PC-9 (cell line): ENCODE measurements around the gene GULP1. TPM values are rescaled to one million over a fixed set of nuclear protein-coding genes. Genes with fewer than 3 reads are reported as not detected.

Experiments used
- BruUV-seq: library from RNA; stranded (reverse); fragments of 400-500 nt; replicated peaks from 2 replicates; lab custom pipeline; 2021; lab: Mats Ljungman, UMichigan
- CTCF ChIA-PET: fragments of 300-600 bp; sonication (Branson Sonifier 250); formaldehyde crosslinking; loops from one replicate; lab custom pipeline; 2022; ENCODE audit warnings: antibody characterized with exemption; lab: Charles Lee
- POLR2A ChIA-PET: fragments of 300-600 bp; sonication (Branson Sonifier 250); formaldehyde crosslinking; loops from one replicate; lab custom pipeline; 2022; ENCODE audit warnings: antibody characterized with exemption; ENCODE audit not compliant: unreplicated experiment; lab: Charles Lee
- DNase-seq, 2 experiments: peaks; one replicate each; pipeline versions ENCODE4 v3.0.0 to v3.0.0-alpha.2; 2015 to 2022; ENCODE audit warnings: mixed read lengths in 1 of 2
- H2AFZ ChIP-seq: fragments of 200-600 bp; sonication (generic); 2 replicates; pipeline ENCODE4 v1.8.1; 2017; ENCODE audit warnings: antibody characterized with exemption
- H3F3A ChIP-seq: fragments of 200-600 bp; sonication (generic); 2 replicates; pipeline ENCODE4 v1.8.1; 2017; ENCODE audit warnings: antibody characterized with exemption, mild to moderate bottlenecking, low read depth; ENCODE audit not compliant: insufficient read depth
- H3K27ac ChIP-seq: fragments of 200-600 bp; sonication (generic); 2 replicates; pipeline ENCODE4 v1.6.1; 2016; ENCODE audit warnings: mixed run types
- H3K27me3 ChIP-seq: fragments of 200-600 bp; sonication (generic); 2 replicates; pipeline ENCODE4 v1.6.1; 2016; ENCODE audit warnings: low read depth, mixed run types; ENCODE audit not compliant: insufficient read depth
- H3K36me3 ChIP-seq: fragments of 200-600 bp; sonication (generic); 2 replicates; pipeline ENCODE4 v1.6.1; 2016; ENCODE audit warnings: low read depth, mixed run types
- H3K4me1 ChIP-seq: fragments of 200-600 bp; sonication (generic); replicated peaks from 2 replicates; pipeline ENCODE4 v1.6.1; 2016; ENCODE audit warnings: mixed run types; ENCODE audit not compliant: insufficient read depth
- H3K4me2 ChIP-seq: fragments of 200-600 bp; sonication (generic); 2 replicates; pipeline ENCODE4 v1.6.1; 2017; ENCODE audit warnings: mixed run types
- H3K4me3 ChIP-seq: fragments of 200-600 bp; sonication (generic); 2 replicates; pipeline ENCODE4 v1.6.1; 2016; ENCODE audit warnings: mixed run types
- H3K79me2 ChIP-seq: fragments of 200-600 bp; sonication (generic); 2 replicates; pipeline ENCODE4 v1.6.1; 2017; ENCODE audit warnings: low read depth, mixed run types
- H3K9me2 ChIP-seq: fragments of 200-600 bp; sonication (generic); 2 replicates; pipeline ENCODE4 v1.8.1; 2017; ENCODE audit warnings: mild to moderate bottlenecking; ENCODE audit not compliant: insufficient read depth
- H3K9me3 ChIP-seq: fragments of 200-600 bp; sonication (generic); 2 replicates; pipeline ENCODE4 v1.8.1; 2016; ENCODE audit warnings: low read depth; ENCODE audit not compliant: insufficient read depth
- H4K20me1 ChIP-seq: fragments of 200-600 bp; sonication (generic); 2 replicates; pipeline ENCODE4 v1.8.1; 2017; ENCODE audit not compliant: insufficient read depth
- CTCF ChIP-seq: fragments of 200-600 bp; sonication (generic); conservative IDR thresholded peaks from 2 replicates; pipeline ENCODE4 v1.6.1; 2017; ENCODE audit warnings: mixed run types, antibody characterized with exemption, mild to moderate bottlenecking, moderate library complexity
- EZH2 ChIP-seq: fragments of 200-600 bp; sonication (generic); IDR thresholded peaks from 2 replicates; pipeline ENCODE4 v1.8.0; 2017; ENCODE audit warnings: antibody characterized with exemption, low read depth
- intact Hi-C: fragments of 100-400 bp; cut with micrococcal nuclease; formaldehyde crosslinking; loops from one replicate; pipeline ENCODE4 v1.10.0; 2022; ENCODE audit not compliant: unreplicated experiment
- total RNA-seq: library from RNA; stranded (reverse); gene quantifications from 2 replicates; pipeline ENCODE4 v1.2.3, GENCODE V29; 2021

Gene GULP1
- total RNA-seq, 1 experiment from 2014 or later, result 38.0 TPM

DNA sequence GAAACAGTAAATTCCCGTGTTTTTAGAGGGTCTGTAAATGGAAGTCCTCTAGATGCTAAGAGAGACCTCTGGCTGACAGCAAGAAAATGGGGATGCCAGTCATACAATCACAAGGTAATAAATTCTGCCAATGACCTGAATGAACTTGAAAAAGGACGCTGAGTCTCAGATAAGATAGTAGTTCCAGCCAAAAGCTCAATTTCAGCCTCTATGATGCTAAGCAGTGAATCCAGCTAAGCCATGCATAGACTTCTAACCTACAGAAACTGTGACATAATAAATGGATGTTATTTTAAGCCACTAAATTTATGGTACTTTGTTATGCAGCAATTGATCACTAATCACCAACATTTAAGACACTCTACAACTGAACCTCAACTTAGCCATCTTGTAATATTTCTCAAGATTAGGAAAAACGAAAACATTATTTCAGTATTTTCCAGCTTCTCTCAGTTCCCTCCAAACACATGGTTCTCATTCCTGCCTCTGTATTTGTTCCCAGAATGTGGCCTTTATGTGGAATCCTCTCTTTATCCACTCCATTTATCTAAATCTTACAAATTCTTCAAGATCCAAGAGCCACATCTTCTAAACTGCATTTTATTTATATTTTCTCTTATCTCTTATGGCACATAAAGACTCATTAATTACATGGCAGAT lies 331.1 kb downstream of the GULP1 start:
- CTCF ChIA-PET, result no interaction called here

DNA sequence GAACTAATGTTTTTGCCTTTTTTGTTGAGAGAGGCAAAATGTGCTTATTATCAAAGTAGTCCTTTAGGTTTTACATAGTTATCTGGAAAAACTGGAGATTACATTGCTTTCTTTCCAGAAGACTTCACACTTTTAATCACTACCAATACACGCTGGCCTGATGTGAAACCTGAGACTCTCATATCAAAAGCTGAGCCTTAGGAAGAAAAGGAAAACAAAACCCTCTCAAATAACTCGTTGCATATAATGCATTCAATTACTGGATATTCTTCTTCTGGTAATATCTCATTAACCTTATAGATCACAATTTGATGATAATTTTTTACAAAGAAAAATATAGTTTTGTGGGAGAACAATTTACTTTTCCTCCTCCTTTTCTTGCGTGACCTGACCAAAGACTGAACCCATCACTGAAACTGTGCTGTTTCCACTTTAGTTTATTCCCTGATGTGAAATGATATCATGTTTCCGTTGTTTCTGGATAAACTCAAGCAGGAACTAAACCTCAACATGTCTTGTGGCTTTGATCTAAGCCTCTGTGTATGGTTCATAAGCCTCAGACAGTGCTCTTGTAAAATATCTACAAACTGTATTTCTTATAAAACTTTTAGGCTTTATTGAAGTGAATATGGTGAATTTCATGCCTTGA lies 332.4 kb downstream of the GULP1 start:
- no peak for DNase-seq
- CTCF ChIA-PET, result no interaction called here
- H2AFZ ChIP-seq, result no peak overlapping the region

More for the DNA sequence above, 331.1 kb downstream of the GULP1 start:
- H3K79me2 ChIP-seq, result no peaks in the 10 kb centered on the region
- POLR2A ChIA-PET, result no interaction called here
- no peaks in the 10 kb centered on the region for H3K27me3 ChIP-seq
- no peaks in the 10 kb centered on the region for H3F3A ChIP-seq
- no peak overlapping the region for H3K27ac ChIP-seq
- H3K36me3 ChIP-seq, result no peaks in the 10 kb centered on the region
- no TSS peak for BruUV-seq
- H3K4me2 ChIP-seq, result no peak overlapping the region
- no peaks in the 10 kb centered on the region for H3K9me2 ChIP-seq
- no peaks in the 10 kb centered on the region for H3K4me1 ChIP-seq
- no peak for DNase-seq
- H3K4me3 ChIP-seq, result no peak overlapping the region
- no peak overlapping the region for H2AFZ ChIP-seq
- H4K20me1 ChIP-seq, result no peaks in the 10 kb centered on the region
- TF ChIP-seq EZH2, result no peak
- TF ChIP-seq CTCF, result no peak
- H3K9me3 ChIP-seq, result no peaks in the 10 kb centered on the region
- intact Hi-C loops, result no loop called here

GRCh38 chr2:188627471-188627870 lies 335.8 kb downstream of the GULP1 start:
- TF ChIP-seq CTCF (no peak), EZH2 (no peak)
- CTCF ChIA-PET, result no interaction called here

More for the DNA sequence above, 332.4 kb downstream of the GULP1 start:
- Histone ChIP-seq H3K9me3 (no peaks in the 10 kb centered on the region), H3K27ac (no peak overlapping the region), H3K4me1 (no peaks in the 10 kb centered on the region), H4K20me1 (no peaks in the 10 kb centered on the region), H3K4me2 (no peak overlapping the region), H3K79me2 (no peaks in the 10 kb centered on the region), H3F3A (no peaks in the 10 kb centered on the region), H3K27me3 (no peaks in the 10 kb centered on the region), H3K4me3 (no peak overlapping the region), H3K36me3 (no peaks in the 10 kb centered on the region), H3K9me2 (no peaks in the 10 kb centered on the region)
- intact Hi-C loops, result no loop called here
- POLR2A ChIA-PET, result no interaction called here
- BruUV-seq, result no TSS peak
- TF ChIP-seq CTCF (no peak), EZH2 (no peak)

More at GRCh38 chr2:188627471-188627870, 335.8 kb downstream of the GULP1 start:
- intact Hi-C loops, result no loop called here
- Histone ChIP-seq H3K27ac (no peak overlapping the region), H4K20me1 (no peaks in the 10 kb centered on the region), H3K79me2 (no peaks in the 10 kb centered on the region), H3K36me3 (no peaks in the 10 kb centered on the region), H3K4me1 (0 out of 2 replicates have a peak, but pooled peaks cover 3% of the 10 kb centered on the region), H3F3A (no peaks in the 10 kb centered on the region), H3K27me3 (no peaks in the 10 kb centered on the region), H3K4me3 (no peak overlapping the region), H3K9me3 (no peaks in the 10 kb centered on the region), H2AFZ (no peak overlapping the region), H3K4me2 (no peak overlapping the region), H3K9me2 (no peaks in the 10 kb centered on the region)
- DNase-seq, result no peak
- POLR2A ChIA-PET, result no interaction called here
- no TSS peak for BruUV-seq
